ENCODE measurements around the gene S100A1. TPM values are rescaled to one million over a fixed set of nuclear protein-coding genes. Genes with fewer than 3 reads are reported as not detected.
"Not testable (repeated sequence)": the region's sequence is repeated elsewhere in the genome, so short reads cannot be mapped to it uniquely, and the experiment has no call there.

S100A1 gene
- total RNA-seq: not detected in 2 replicates

GRCh38 chr1:153627715-153628626 is at the start of gene S100A1:
Gene S100A1 (plus strand): TSS chr1:153628434. CDS start chr1:153630522, 2,088 bp downstream.
- no peak for DNase-seq (ENCODE audit: low read depth in 2 of 2)

- no peak for DNase-seq (ENCODE audit: low read depth in 2 of 2)
These were observed 49.7 kb upstream of the S100A1 start for GRCh38 chr1:153578490-153578889.

- no peak for DNase-seq (ENCODE audit: low read depth in 2 of 2)
These were observed 49.3 kb upstream of the S100A1 start for GRCh38 chr1:153578936-153579335.

GRCh38 chr1:153582836-153583235 is 45.4 kb upstream of the S100A1 start:
- not testable (repeated sequence) for DNase-seq (ENCODE audit: low read depth in 2 of 2)

- not testable (repeated sequence) for DNase-seq (ENCODE audit: low read depth in 2 of 2)
These were observed 44.7 kb upstream of the S100A1 start for GRCh38 chr1:153583514-153583913.

GRCh38 chr1:153583976-153584375 is 44.3 kb upstream of the S100A1 start:
- DNase-seq (ENCODE audit: low read depth in 2 of 2): no peak

GRCh38 chr1:153585006-153585405 is 43.2 kb upstream of the S100A1 start:
- no peak for DNase-seq (ENCODE audit: low read depth in 2 of 2)

GRCh38 chr1:153586347-153586746 is 41.9 kb upstream of the S100A1 start:
- no peak for DNase-seq (ENCODE audit: low read depth in 2 of 2)

GRCh38 chr1:153587314-153587713 is 40.9 kb upstream of the S100A1 start:
- peak; percentile 25 to 49 for DNase-seq (ENCODE audit: low read depth in 2 of 2)

- not testable (repeated sequence) for DNase-seq (ENCODE audit: low read depth in 2 of 2)
These were observed 40.2 kb upstream of the S100A1 start for GRCh38 chr1:153588033-153588432.

- DNase-seq (ENCODE audit: low read depth in 2 of 2): no peak
These were observed 39.8 kb upstream of the S100A1 start for GRCh38 chr1:153588482-153588881.

- DNase-seq (ENCODE audit: low read depth in 2 of 2): no peak
These were observed 35.5 kb upstream of the S100A1 start for GRCh38 chr1:153592748-153593147.

- peak in 1 of 2 donors; percentile 81 for DNase-seq (ENCODE audit: low read depth in 2 of 2)
These were observed 31.0 kb upstream of the S100A1 start for GRCh38 chr1:153597206-153597605.

GRCh38 chr1:153598309-153599172 is 29.7 kb upstream of the S100A1 start:
- peak in 1 of 2 donors; percentile 94 for DNase-seq (ENCODE audit: low read depth in 2 of 2)

GRCh38 chr1:153599847-153600246 is 28.4 kb upstream of the S100A1 start:
- no peak for DNase-seq (ENCODE audit: low read depth in 2 of 2)

GRCh38 chr1:153602749-153603148 is 25.5 kb upstream of the S100A1 start:
- DNase-seq (ENCODE audit: low read depth in 2 of 2): no peak

GRCh38 chr1:153606194-153606593 is 22.0 kb upstream of the S100A1 start:
- DNase-seq (ENCODE audit: low read depth in 2 of 2): no peak

- DNase-seq (ENCODE audit: low read depth in 2 of 2): peak in 1 of 2 donors; percentile 16
These were observed 20.9 kb upstream of the S100A1 start for GRCh38 chr1:153607381-153607780.

- peak; percentile 55 to 81 for DNase-seq (ENCODE audit: low read depth in 2 of 2)
These were observed 20.0 kb upstream of the S100A1 start for GRCh38 chr1:153608089-153608682.

GRCh38 chr1:153608742-153609584 is 19.3 kb upstream of the S100A1 start:
- DNase-seq (ENCODE audit: low read depth in 2 of 2): peak; percentile 99

- peak in 1 of 2 donors; percentile 34 for DNase-seq (ENCODE audit: low read depth in 2 of 2)
These were observed 18.7 kb upstream of the S100A1 start for GRCh38 chr1:153609585-153609907.
